Thymus (tissue), 14 donors: ENCODE data around the gene JMJD1C. TPM values are rescaled to one million over a fixed set of nuclear protein-coding genes. Genes with fewer than 3 reads are reported as not detected.

Source experiments
- DNase-seq, 9 donors: peaks; one replicate each; pipeline ENCODE4 v3.0.0-alpha.2; 2013; ENCODE audit warnings: low spot score in 9 of 9, low read depth in 6 of 9, missing footprints in 1 of 9
- H3K27ac ChIP-seq, 2 donors: one replicate each; pipeline ENCODE4 v1.5.1; 2013; ENCODE audit warnings: control low read depth in 1 of 2, low read depth in 1 of 2, low read length in 1 of 2, mild to moderate bottlenecking in 1 of 2, moderate library complexity in 1 of 2
- H3K27me3 ChIP-seq, 2 donors: one replicate each; pipeline ENCODE4 v1.5.1; 2013; ENCODE audit warnings: low read length in 1 of 2; ENCODE audit not compliant: control insufficient read depth in 2 of 2, insufficient read depth in 1 of 2
- H3K36me3 ChIP-seq, 2 donors: one replicate each; pipeline ENCODE4 v1.5.1; 2013; ENCODE audit warnings: low read length in 1 of 2, mild to moderate bottlenecking in 1 of 2, moderate library complexity in 1 of 2; ENCODE audit not compliant: control insufficient read depth in 2 of 2, insufficient read depth in 2 of 2
- H3K4me1 ChIP-seq, 2 donors: one replicate each; pipeline ENCODE4 v1.5.1; 2013; ENCODE audit warnings: low read length in 2 of 2; ENCODE audit not compliant: control insufficient read depth in 2 of 2, insufficient read depth in 2 of 2
- H3K4me3 ChIP-seq, 2 donors: one replicate each; pipeline ENCODE4 v1.5.1; 2013; ENCODE audit warnings: low read length in 2 of 2, control low read depth in 1 of 2, mild to moderate bottlenecking in 1 of 2
- H3K9me3 ChIP-seq, 2 donors: one replicate each; pipeline ENCODE4 v1.5.1; 2013; ENCODE audit warnings: low read length in 1 of 2, mild to moderate bottlenecking in 1 of 2; ENCODE audit not compliant: control insufficient read depth in 2 of 2, insufficient read depth in 1 of 2
- WGBS: extraction: QIAGEN DNeasy Blood & Tissue Kit; methylation state at CpG from one replicate; pipeline ENCODE4 v1.1.7; 2013; 5-methylcytosine and 5-hydroxymethylcytosine counted together
- long read RNA-seq, 10 donors: transcript quantifications; one replicate each; lab custom pipeline, GENCODE V29; 2026
- polyA plus RNA-seq: library from polyadenylated mRNA; stranded (reverse); fragments of 200-250 nt; gene quantifications from one replicate; pipeline ENCODE4 v1.2.3, GENCODE V29; 2013
- total RNA-seq: library from RNA; stranded (reverse); fragments of 120-200 nt; gene quantifications from one replicate; pipeline ENCODE4 v1.2.4, GENCODE V29; 2013
- donor health status: healthy.

Gene JMJD1C
- total RNA-seq (70.8 TPM), polyA plus RNA-seq (86.2 TPM)
- long read RNA-seq, donor 1, partial matches to known transcripts, result 0 of 1 reads
- long read RNA-seq, donor 1, other reads (novel, unspliced or antisense), result 0 of 1 reads
- long read RNA-seq, donor 2, result 0 reads
- long read RNA-seq, donor 3, partial matches to known transcripts, result 28 of 32 reads
- long read RNA-seq, donor 3, other reads (novel, unspliced or antisense), result 0 of 32 reads
- long read RNA-seq, donor 4, partial matches to known transcripts, result 9 of 10 reads
- long read RNA-seq, donor 4, other reads (novel, unspliced or antisense), result 0 of 10 reads
- long read RNA-seq, donor 5, partial matches to known transcripts, result 49 of 54 reads
- long read RNA-seq, donor 5, other reads (novel, unspliced or antisense), result 0 of 54 reads
- long read RNA-seq, donor 6, partial matches to known transcripts, result 38 of 44 reads
- long read RNA-seq, donor 6, other reads (novel, unspliced or antisense), result 0 of 44 reads
- long read RNA-seq, donor 7, partial matches to known transcripts, result 12 of 15 reads
- long read RNA-seq, donor 7, other reads (novel, unspliced or antisense), result 0 of 15 reads
- long read RNA-seq, donor 8, result 0 reads
- long read RNA-seq, donor 9, partial matches to known transcripts, result 8 of 9 reads
- long read RNA-seq, donor 9, other reads (novel, unspliced or antisense), result 0 of 9 reads
- long read RNA-seq, donor 10, partial matches to known transcripts, result 9 of 14 reads
- long read RNA-seq, donor 10, other reads (novel, unspliced or antisense), result 0 of 14 reads

- Histone ChIP-seq H3K36me3 (no peaks in the 10 kb centered on the region), H3K27me3 (peaks cover 0 to 17% of the 10 kb centered on the region in 2 donors), H3K27ac (peak within 1 kb of the TSS; percentile 79 to 83), H3K4me1 (peaks cover 4% of the 10 kb centered on the region in 2 donors), H3K9me3 (no peaks in the 10 kb centered on the region), H3K4me3 (peak within 1 kb of the TSS; percentile 83)
- WGBS, result under 1% methylated on average over 99 of the region's 99 CpGs
- DNase-seq, result peak in 7 of 9 donors; percentile 41 to 72 (median 47)
Observed at GRCh38 chr10:63465293-63466143, at the start of gene JMJD1C. Gene JMJD1C, minus strand, starts transcription at chr10:63465977. Its CDS starts 315 bp downstream, at chr10:63465662.

GRCh38 chr10:63515002-63515763 is 49.4 kb upstream of the JMJD1C start:
- Histone ChIP-seq H3K27me3 (no peaks in the 10 kb centered on the region), H3K27ac (peak overlapping the region in 1 of 2 donors; percentile 57), H3K36me3 (no peaks in the 10 kb centered on the region), H3K9me3 (peaks cover 0 to 5% of the 10 kb centered on the region in 2 donors), H3K4me1 (peaks cover 6 to 11% of the 10 kb centered on the region in 2 donors), H3K4me3 (no peak overlapping the region)
- DNase-seq, result peak in 7 of 9 donors; percentile 31 to 76 (median 39)
- 44% methylated on average over 5 of the region's 5 CpGs for WGBS

- H3K27ac ChIP-seq, result no peak overlapping the region
- H3K4me3 ChIP-seq, result no peak overlapping the region
- no peaks in the 10 kb centered on the region for H3K36me3 ChIP-seq
- no peaks in the 10 kb centered on the region for H3K27me3 ChIP-seq
- no peak for DNase-seq
- no peaks in the 10 kb centered on the region for H3K4me1 ChIP-seq
- no peaks in the 10 kb centered on the region for H3K9me3 ChIP-seq
- 95% methylated on average over 1 of the region's 1 CpG for WGBS
Observed at GRCh38 chr10:63506554-63506953, 40.8 kb upstream of the JMJD1C start.

GRCh38 chr10:63505562-63505961 is 39.8 kb upstream of the JMJD1C start:
- Histone ChIP-seq H3K27me3 (no peaks in the 10 kb centered on the region), H3K9me3 (no peaks in the 10 kb centered on the region), H3K36me3 (no peaks in the 10 kb centered on the region), H3K4me3 (no peak overlapping the region), H3K27ac (no peak overlapping the region), H3K4me1 (no peaks in the 10 kb centered on the region)
- no peak for DNase-seq
- WGBS, result 93% methylated on average over 2 of the region's 2 CpGs

GRCh38 chr10:63504145-63504881 is 38.5 kb upstream of the JMJD1C start:
- Histone ChIP-seq H3K9me3 (no peaks in the 10 kb centered on the region), H3K27me3 (no peaks in the 10 kb centered on the region), H3K27ac (no peak overlapping the region), H3K4me1 (no peaks in the 10 kb centered on the region), H3K36me3 (no peaks in the 10 kb centered on the region), H3K4me3 (no peak overlapping the region)
- no peak for DNase-seq
- 95% methylated on average over 3 of the region's 3 CpGs for WGBS

- WGBS, result 96% methylated on average over 4 of the region's 4 CpGs
- Histone ChIP-seq H3K9me3 (no peaks in the 10 kb centered on the region), H3K36me3 (no peaks in the 10 kb centered on the region), H3K27ac (no peak overlapping the region), H3K27me3 (no peaks in the 10 kb centered on the region), H3K4me3 (no peak overlapping the region), H3K4me1 (no peaks in the 10 kb centered on the region)
- no peak for DNase-seq
Observed at GRCh38 chr10:63503395-63503794, 37.6 kb upstream of the JMJD1C start.

GRCh38 chr10:63502832-63503231 is 37.1 kb upstream of the JMJD1C start:
- H3K36me3 ChIP-seq, result no peaks in the 10 kb centered on the region
- H3K9me3 ChIP-seq, result no peaks in the 10 kb centered on the region
- H3K27ac ChIP-seq, result no peak overlapping the region
- DNase-seq, result no peak
- no peaks in the 10 kb centered on the region for H3K27me3 ChIP-seq
- H3K4me3 ChIP-seq, result no peak overlapping the region
- no peaks in the 10 kb centered on the region for H3K4me1 ChIP-seq
- WGBS, result 99% methylated on average over 1 of the region's 1 CpG

- H3K4me3 ChIP-seq, result no peak overlapping the region
- H3K36me3 ChIP-seq, result no peaks in the 10 kb centered on the region
- no peaks in the 10 kb centered on the region for H3K4me1 ChIP-seq
- no peaks in the 10 kb centered on the region for H3K9me3 ChIP-seq
- H3K27me3 ChIP-seq, result no peaks in the 10 kb centered on the region
- H3K27ac ChIP-seq, result no peak overlapping the region
- 99% methylated on average over 1 of the region's 1 CpG for WGBS
- DNase-seq, result no peak
Observed at GRCh38 chr10:63501954-63502353, 36.2 kb upstream of the JMJD1C start.
